HEK293 (cell line): Measurements from ENCODE around the gene PBXIP1.

Experiments
- ATF2 ChIP-seq: fragments of 450-650 bp; formaldehyde crosslinking; IDR thresholded peaks from 2 replicates; pipeline ENCODE4 v1.5.1; 2016; ENCODE audit warnings: missing biosample characterization, missing genetic modification characterization, low read depth
- BCL11B ChIP-seq: fragments of 450-650 bp; formaldehyde crosslinking; IDR thresholded peaks from 2 replicates; pipeline ENCODE4 v1.5.1; 2016; ENCODE audit warnings: low read depth, missing biosample characterization, missing genetic modification characterization
- CTCF ChIP-seq: fragments of 450-650 bp; formaldehyde crosslinking; IDR thresholded peaks from 2 replicates; pipeline ENCODE4 v1.5.1; 2016; ENCODE audit warnings: missing biosample characterization, missing genetic modification characterization
- GLIS1 ChIP-seq: fragments of 450-650 bp; formaldehyde crosslinking; IDR thresholded peaks from 2 replicates; pipeline ENCODE4 v1.5.1; 2016; ENCODE audit warnings: missing biosample characterization, missing genetic modification characterization
- KLF7 ChIP-seq: fragments of 450-650 bp; formaldehyde crosslinking; IDR thresholded peaks from 2 replicates; pipeline ENCODE4 v1.5.1; 2016; ENCODE audit warnings: missing biosample characterization, missing genetic modification characterization, borderline replicate concordance
- KLF8 ChIP-seq: fragments of 450-650 bp; formaldehyde crosslinking; IDR thresholded peaks from 2 replicates; pipeline ENCODE4 v1.5.1; 2016; ENCODE audit warnings: missing biosample characterization, missing genetic modification characterization
- MEIS1 ChIP-seq: sonication (generic); formaldehyde crosslinking; IDR thresholded peaks from 2 replicates; pipeline ENCODE4 v1.8.1; 2022; ENCODE audit warnings: missing genetic modification reagents, mild to moderate bottlenecking, borderline replicate concordance
- MZF1 ChIP-seq: fragments of 450-650 bp; formaldehyde crosslinking; IDR thresholded peaks from 2 replicates; pipeline ENCODE4 v1.5.1; 2017; ENCODE audit warnings: missing biosample characterization, missing genetic modification characterization, borderline replicate concordance
- OVOL3 ChIP-seq: fragments of 450-650 bp; formaldehyde crosslinking; IDR thresholded peaks from 2 replicates; pipeline ENCODE4 v1.5.1; 2016; ENCODE audit warnings: missing biosample characterization, missing genetic modification characterization
- PRDM1 ChIP-seq: fragments of 450-650 bp; formaldehyde crosslinking; IDR thresholded peaks from 2 replicates; pipeline ENCODE4; 2016; ENCODE audit warnings: missing biosample characterization, missing genetic modification characterization
- TCF7L2 ChIP-seq: IDR thresholded peaks from 2 replicates; pipeline ENCODE4 v1.6.1; 2011; ENCODE audit warnings: low read depth, mild to moderate bottlenecking, inconsistent platforms, low read length, moderate library complexity, borderline replicate concordance
- ZBTB1 ChIP-seq: fragments of 450-650 bp; formaldehyde crosslinking; IDR thresholded peaks from 2 replicates; pipeline ENCODE4 v1.5.1; 2016; ENCODE audit warnings: missing biosample characterization, missing genetic modification characterization
- ZBTB10 ChIP-seq: fragments of 450-650 bp; formaldehyde crosslinking; IDR thresholded peaks from 2 replicates; pipeline ENCODE4 v1.5.1; 2016; ENCODE audit warnings: missing biosample characterization, missing genetic modification characterization
- ZBTB26 ChIP-seq: fragments of 450-650 bp; formaldehyde crosslinking; optimal IDR thresholded peaks from 2 replicates; pipeline ENCODE3; 2016; ENCODE audit warnings: missing biosample characterization, mild to moderate bottlenecking, missing genetic modification characterization
- ZBTB8A ChIP-seq: fragments of 450-650 bp; formaldehyde crosslinking; IDR thresholded peaks from 2 replicates; pipeline ENCODE4 v1.5.1; 2016; ENCODE audit warnings: missing biosample characterization, missing genetic modification characterization
- ZFHX2 ChIP-seq: fragments of 450-650 bp; formaldehyde crosslinking; conservative IDR thresholded peaks from 2 replicates; pipeline ENCODE4 v1.5.1; 2016; ENCODE audit warnings: missing biosample characterization, missing genetic modification characterization
- ZIC2 ChIP-seq: fragments of 450-650 bp; formaldehyde crosslinking; IDR thresholded peaks from 2 replicates; pipeline ENCODE4 v1.5.1; 2016; ENCODE audit warnings: missing biosample characterization, missing genetic modification characterization
- ZNF133 ChIP-seq: fragments of 450-650 bp; formaldehyde crosslinking; IDR thresholded peaks from 2 replicates; pipeline ENCODE4 v1.5.1; 2016; ENCODE audit warnings: missing biosample characterization, missing genetic modification characterization
- ZNF16 ChIP-seq: fragments of 450-650 bp; formaldehyde crosslinking; IDR thresholded peaks from 2 replicates; pipeline ENCODE4 v1.5.1; 2016; ENCODE audit warnings: low read depth, missing biosample characterization, missing genetic modification characterization
- ZNF202 ChIP-seq: fragments of 450-650 bp; formaldehyde crosslinking; IDR thresholded peaks from 2 replicates; pipeline ENCODE4 v1.5.1; 2016; ENCODE audit warnings: missing biosample characterization, missing genetic modification characterization, borderline replicate concordance
- ZNF248 ChIP-seq: fragments of 450-650 bp; formaldehyde crosslinking; IDR thresholded peaks from 2 replicates; pipeline ENCODE4 v1.5.1; 2017; ENCODE audit warnings: missing biosample characterization, missing genetic modification characterization
- ZNF335 ChIP-seq: fragments of 450-650 bp; formaldehyde crosslinking; conservative IDR thresholded peaks from 2 replicates; pipeline ENCODE4 v1.5.1; 2016; ENCODE audit warnings: missing biosample characterization, missing genetic modification characterization
- ZNF341 ChIP-seq: fragments of 450-650 bp; formaldehyde crosslinking; IDR thresholded peaks from 2 replicates; pipeline ENCODE4; 2016; ENCODE audit warnings: low read depth, missing biosample characterization, missing genetic modification characterization
- ZNF391 ChIP-seq: fragments of 450-650 bp; formaldehyde crosslinking; IDR thresholded peaks from 2 replicates; pipeline ENCODE4 v1.5.1; 2016; ENCODE audit warnings: low read depth, missing biosample characterization, missing genetic modification characterization, borderline replicate concordance
- ZNF423 ChIP-seq: fragments of 450-650 bp; formaldehyde crosslinking; IDR thresholded peaks from 2 replicates; pipeline ENCODE4 v1.5.1; 2016; ENCODE audit warnings: missing biosample characterization, missing genetic modification characterization
- ZNF501 ChIP-seq: fragments of 450-650 bp; formaldehyde crosslinking; IDR thresholded peaks from 2 replicates; pipeline ENCODE4 v1.5.1; 2016; ENCODE audit warnings: missing biosample characterization, missing genetic modification characterization
- ZNF560 ChIP-seq: fragments of 450-650 bp; formaldehyde crosslinking; IDR thresholded peaks from 2 replicates; pipeline ENCODE4 v1.5.1; 2017; ENCODE audit warnings: missing biosample characterization, missing genetic modification characterization, borderline replicate concordance
- ZNF571 ChIP-seq: fragments of 450-650 bp; formaldehyde crosslinking; IDR thresholded peaks from 2 replicates; pipeline ENCODE4 v1.5.0; 2017; ENCODE audit warnings: missing biosample characterization, missing genetic modification characterization
- ZNF596 ChIP-seq: fragments of 450-650 bp; IDR thresholded peaks from 2 replicates; pipeline ENCODE4 v1.5.0; 2018; ENCODE audit warnings: missing biosample characterization, mild to moderate bottlenecking, missing genetic modification characterization, moderate library complexity
- ZNF600 ChIP-seq: fragments of 450-650 bp; formaldehyde crosslinking; IDR thresholded peaks from 2 replicates; pipeline ENCODE4 v1.5.1; 2016; ENCODE audit warnings: missing biosample characterization, missing genetic modification characterization
- ZNF621 ChIP-seq: fragments of 450-650 bp; formaldehyde crosslinking; IDR thresholded peaks from 2 replicates; pipeline ENCODE4 v1.5.1; 2017; ENCODE audit warnings: missing biosample characterization, missing genetic modification characterization
- ZNF768 ChIP-seq: fragments of 450-650 bp; formaldehyde crosslinking; IDR thresholded peaks from 2 replicates; pipeline ENCODE4 v1.5.1; 2018; ENCODE audit warnings: missing biosample characterization, mild to moderate bottlenecking, missing genetic modification characterization
- ZNF843 ChIP-seq: fragments of 450-650 bp; formaldehyde crosslinking; IDR thresholded peaks from 2 replicates; pipeline ENCODE4 v1.5.1; 2016; ENCODE audit warnings: missing biosample characterization, missing genetic modification characterization
- ZSCAN23 ChIP-seq: fragments of 450-650 bp; formaldehyde crosslinking; IDR thresholded peaks from 2 replicates; pipeline ENCODE4 v1.5.1; 2016; ENCODE audit warnings: missing biosample characterization, missing genetic modification characterization

Gene PBXIP1

GRCh38 chr1:155001675-155002463, 46.0 kb upstream of the PBXIP1 start (continued):
- no peak for TF ChIP-seq ZNF768 (tag by site-specific recombination)
- peak; percentile 74; the same call in 1 of the 2 replicates for TF ChIP-seq ZBTB1 (tag by site-specific recombination)
- 0 out of 2 replicates have a peak, but pooled peaks have one; percentile 50 for TF ChIP-seq MZF1 (tag by site-specific recombination)
- peak; percentile 99 for TF ChIP-seq KLF8 (tag by site-specific recombination)
- peak; percentile 96 for TF ChIP-seq ZBTB10 (tag by site-specific recombination)
- 0 out of 2 replicates have a peak, but pooled peaks have one; percentile 20 for TF ChIP-seq ZNF501 (tag by site-specific recombination)
- no peak for TF ChIP-seq ZNF621 (tag by site-specific recombination)
- TF ChIP-seq ZNF391 (tag by site-specific recombination): 0 out of 2 replicates have a peak, but pooled peaks have one; percentile 41
- TF ChIP-seq ZNF596: peak; percentile 57; the same call in 1 of the 2 replicates
- peak; percentile 33; the same call in 1 of the 2 replicates for TF ChIP-seq ZNF600 (tag by site-specific recombination)
- peak; percentile 85 for TF ChIP-seq KLF7
- peak; percentile 27; the same call in 1 of the 2 replicates for TF ChIP-seq ZNF843 (tag by site-specific recombination)
- peak; percentile 65; the same call in 1 of the 2 replicates for TF ChIP-seq ZNF202 (tag by site-specific recombination)
- TF ChIP-seq ZBTB26 (tag by site-specific recombination): no peak
- TF ChIP-seq PRDM1 (tag by site-specific recombination): peak; percentile 100
- peak; percentile 68 for TF ChIP-seq ZNF423 (tag by site-specific recombination)
- TF ChIP-seq BCL11B (tag by site-specific recombination): peak; percentile 95
- peak; percentile 72 for TF ChIP-seq ZBTB8A (tag by site-specific recombination)
- peak; percentile 74 for TF ChIP-seq ZIC2
- peak; percentile 64; the same call in 1 of the 2 replicates for TF ChIP-seq OVOL3 (tag by site-specific recombination)
- TF ChIP-seq CTCF (tag by site-specific recombination): peak; percentile 95
- TF ChIP-seq ZNF341 (tag by site-specific recombination): peak; percentile 97
- TF ChIP-seq ZNF133: no peak
- TF ChIP-seq MEIS1: no peak
- TF ChIP-seq ZSCAN23: peak; percentile 82
- TF ChIP-seq ZNF248 (tag by site-specific recombination): no peak
- no peak for TF ChIP-seq ZNF560
- peak; percentile 81 for TF ChIP-seq ZNF335 (tag by site-specific recombination)
- TF ChIP-seq ZNF571 (tag by site-specific recombination): no peak
- TF ChIP-seq ATF2 (tag by site-specific recombination): peak; percentile 8; the same call in 1 of the 2 replicates
- peak; percentile 13; the same call in 1 of the 2 replicates for TF ChIP-seq TCF7L2
- peak; percentile 63 for TF ChIP-seq ZFHX2 (tag by site-specific recombination)
- no peak for TF ChIP-seq ZNF16 (tag by site-specific recombination)
- TF ChIP-seq GLIS1 (tag by site-specific recombination): peak; percentile 69
